ENCODE measurements around the gene TNFRSF8. TPM values are rescaled to one million over a fixed set of nuclear protein-coding genes. Genes with fewer than 3 reads are reported as not detected.

The TNFRSF8 gene
- total and polyA plus RNA-seq, 7 donors: 0.25 to 0.86 (median 0.49) TPM

DNA sequence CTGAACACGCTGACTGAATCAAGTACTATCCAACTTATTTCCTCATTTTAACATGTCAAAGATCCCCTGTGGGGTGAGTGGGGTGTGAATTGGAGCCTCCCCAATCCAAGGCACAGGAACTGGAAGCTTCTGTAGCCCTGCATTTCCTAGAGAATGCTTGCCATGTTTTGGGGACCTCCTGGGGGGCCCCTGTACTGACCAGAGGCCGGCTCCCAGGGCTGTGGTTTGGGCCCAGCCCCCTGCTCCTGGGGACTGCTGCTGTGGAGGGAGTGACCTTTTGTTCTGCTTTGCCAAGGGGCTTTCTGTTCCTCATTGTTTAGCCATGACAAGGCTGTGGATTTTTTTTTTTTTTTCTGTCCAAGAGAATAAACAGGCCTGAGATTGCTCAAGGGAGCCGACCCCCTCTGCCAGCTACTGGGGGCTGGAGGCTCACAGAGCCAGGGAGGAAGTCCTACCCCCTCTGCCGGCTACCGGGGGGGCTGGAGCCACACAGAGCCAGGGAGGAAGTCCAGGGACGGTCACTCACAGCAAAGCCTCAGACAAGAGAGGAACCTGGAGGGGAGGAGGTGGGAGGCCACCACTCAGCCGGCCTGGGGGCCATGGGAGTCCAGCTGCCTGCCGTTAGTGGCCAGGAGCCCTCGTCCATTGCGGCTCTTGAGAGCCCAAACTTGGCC lies 121.0 kb downstream of the TNFRSF8 start:
- DNase-seq: peak; percentile 88 to 93
- no peaks in the 10 kb centered on the region for H3K27me3 ChIP-seq (ENCODE audit: insufficient read depth in 3 of 3, low read length in 2 of 3)
- TF ChIP-seq, protein P1, sequence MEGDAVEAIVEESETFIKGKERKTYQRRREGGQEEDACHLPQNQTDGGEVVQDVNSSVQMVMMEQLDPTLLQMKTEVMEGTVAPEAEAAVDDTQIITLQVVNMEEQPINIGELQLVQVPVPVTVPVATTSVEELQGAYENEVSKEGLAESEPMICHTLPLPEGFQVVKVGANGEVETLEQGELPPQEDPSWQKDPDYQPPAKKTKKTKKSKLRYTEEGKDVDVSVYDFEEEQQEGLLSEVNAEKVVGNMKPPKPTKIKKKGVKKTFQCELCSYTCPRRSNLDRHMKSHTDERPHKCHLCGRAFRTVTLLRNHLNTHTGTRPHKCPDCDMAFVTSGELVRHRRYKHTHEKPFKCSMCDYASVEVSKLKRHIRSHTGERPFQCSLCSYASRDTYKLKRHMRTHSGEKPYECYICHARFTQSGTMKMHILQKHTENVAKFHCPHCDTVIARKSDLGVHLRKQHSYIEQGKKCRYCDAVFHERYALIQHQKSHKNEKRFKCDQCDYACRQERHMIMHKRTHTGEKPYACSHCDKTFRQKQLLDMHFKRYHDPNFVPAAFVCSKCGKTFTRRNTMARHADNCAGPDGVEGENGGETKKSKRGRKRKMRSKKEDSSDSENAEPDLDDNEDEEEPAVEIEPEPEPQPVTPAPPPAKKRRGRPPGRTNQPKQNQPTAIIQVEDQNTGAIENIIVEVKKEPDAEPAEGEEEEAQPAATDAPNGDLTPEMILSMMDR (IDR thresholded peaks at IDR 0.05): peak; percentile 11
- ATAC-seq: peak; percentile 44 to 84 (median 70)
- H3K27ac ChIP-seq: peak overlapping the region; percentile 65
- H3K4me3 ChIP-seq: peak overlapping the region; percentile 33
- peaks cover 19% of the 10 kb centered on the region for H3K4me1 ChIP-seq
- no peaks in the 10 kb centered on the region for H3K36me3 ChIP-seq (ENCODE audit: insufficient read depth in 1 of 2, low read depth in 1 of 2)
- WGBS, 3 donors: 21 to 51% (median 26%) methylated on average over 10 of the region's 10 CpGs
- no peaks in the 10 kb centered on the region for H3K9me3 ChIP-seq
- intact Hi-C loops (cut with DNase I): no loop called here

DNA sequence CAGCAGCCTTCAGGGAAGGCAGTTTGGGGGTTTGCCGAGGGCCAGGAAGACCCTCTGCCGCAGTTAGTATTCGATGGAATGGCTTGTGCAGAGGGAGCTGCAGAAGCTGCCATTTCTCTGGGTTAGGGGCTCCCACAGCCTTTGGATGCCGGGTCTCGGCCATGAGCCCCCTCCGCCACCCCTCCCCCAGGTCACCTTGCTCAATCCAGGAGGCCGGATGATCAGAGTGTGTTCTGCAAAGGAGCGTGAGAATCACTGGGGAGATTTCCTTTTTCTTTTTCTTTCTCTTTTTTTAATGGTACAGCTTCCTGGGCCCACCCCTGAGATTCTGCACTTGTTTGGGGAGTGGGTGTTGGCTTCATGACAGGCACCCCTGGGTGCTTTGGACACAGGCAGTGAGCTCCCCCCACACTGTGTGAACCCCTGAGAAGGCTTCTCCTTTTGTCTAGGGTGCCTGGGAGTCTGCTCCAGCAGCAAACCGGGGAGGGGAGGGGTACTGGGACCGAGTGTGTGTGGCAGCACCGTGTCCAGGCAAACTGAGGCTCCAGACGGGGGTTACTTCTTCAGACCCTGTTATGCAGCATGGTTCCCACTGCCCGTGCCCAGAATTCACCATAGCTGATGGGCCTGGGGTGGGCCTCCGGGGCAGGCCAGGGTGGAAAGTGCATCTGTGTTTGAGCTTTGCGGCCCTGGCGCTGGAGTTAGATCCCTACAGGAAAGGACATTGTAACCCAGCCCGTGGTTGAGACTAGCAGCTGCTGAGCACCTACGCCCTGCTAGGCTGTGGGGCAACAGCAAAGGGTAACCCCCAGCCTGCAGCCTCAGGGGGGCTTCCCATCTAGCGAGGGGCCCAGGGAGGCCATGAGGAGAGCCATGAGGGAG lies 122.2 kb downstream of the TNFRSF8 start:
- H3K36me3 ChIP-seq (ENCODE audit: insufficient read depth in 1 of 2, low read depth in 1 of 2): no peaks in the 10 kb centered on the region
- H3K9me3 ChIP-seq: no peaks in the 10 kb centered on the region
- DNase-seq: no peak
- H3K27me3 ChIP-seq (ENCODE audit: insufficient read depth in 3 of 3, low read length in 2 of 3): no peaks in the 10 kb centered on the region
- peak overlapping the region; percentile 65 for H3K27ac ChIP-seq
- intact Hi-C loops (cut with DNase I): loop anchor here in 1 of 2 donors (5.0 kb wide), 1 partner anchor 43 kb away; no protein-coding TSS in a partner anchor
- 41 to 51% (median 45%) methylated on average over 18 to 19 of the region's 19 CpGs for WGBS, 3 donors
- peak in 2 of 4 donors; percentile 18 to 44 for ATAC-seq
- TF ChIP-seq, protein P1 (IDR thresholded peaks at IDR 0.05): no peak
- H3K4me3 ChIP-seq: peak overlapping the region; percentile 33
- peaks cover 12% of the 10 kb centered on the region for H3K4me1 ChIP-seq

DNA sequence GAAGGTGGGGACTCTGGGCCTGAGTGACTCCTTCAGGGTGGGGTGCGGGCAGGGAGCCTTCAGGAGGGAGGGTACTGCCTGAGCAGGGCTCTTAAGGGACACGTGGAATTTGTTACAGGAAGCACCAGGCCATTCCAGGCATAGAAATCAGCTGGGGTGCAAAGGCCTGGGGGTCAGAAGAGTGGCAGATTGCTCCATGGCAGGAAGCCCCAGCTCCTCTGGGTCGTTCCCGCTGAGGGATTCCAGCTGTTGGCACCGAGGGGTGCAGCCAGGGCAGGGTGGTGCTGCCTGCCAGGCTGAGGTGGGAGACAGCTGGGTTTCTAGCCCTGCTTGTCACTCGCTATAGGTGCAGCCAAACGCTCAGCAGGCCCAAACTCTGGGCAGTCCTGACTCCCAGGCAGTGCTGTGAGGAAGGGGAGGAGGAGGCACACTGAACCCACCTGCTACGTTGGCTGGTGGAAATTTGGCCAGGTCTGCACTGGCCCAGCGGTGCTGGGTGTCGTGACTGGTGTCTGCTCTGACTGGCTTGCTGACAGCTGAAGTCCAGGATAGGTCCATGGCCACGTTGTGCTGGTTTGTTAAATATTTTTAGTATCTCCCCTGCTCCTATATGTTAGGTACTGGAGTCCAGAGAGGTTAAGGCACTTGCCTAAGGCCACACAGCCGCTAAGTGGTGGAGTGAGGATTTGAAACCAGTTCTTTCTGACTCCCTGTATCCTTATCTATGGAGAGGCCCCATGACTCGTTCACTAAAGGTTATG lies 123.0 kb downstream of the TNFRSF8 start:
- DNase-seq: no peak
- WGBS, 3 donors: 32 to 44% (median 35%) methylated on average over 13 of the region's 13 CpGs
- Histone ChIP-seq H3K9me3 (no peaks in the 10 kb centered on the region), H3K27me3 (ENCODE audit: insufficient read depth in 3 of 3, low read length in 2 of 3) (no peaks in the 10 kb centered on the region), H3K4me3 (no peak overlapping the region), H3K27ac (peak overlapping the region; percentile 65), H3K36me3 (ENCODE audit: insufficient read depth in 1 of 2, low read depth in 1 of 2) (peaks cover 0 to 6% of the 10 kb centered on the region in 2 donors), H3K4me1 (peaks cover 7% of the 10 kb centered on the region)
- TF ChIP-seq, protein P1 (IDR thresholded peaks at IDR 0.05): no peak
- ATAC-seq: peak in 1 of 4 donors; percentile 21
- intact Hi-C loops (cut with DNase I): loop anchor here in 1 of 2 donors (5.0 kb wide), 1 partner anchor 44 kb away; no protein-coding TSS in a partner anchor

DNA sequence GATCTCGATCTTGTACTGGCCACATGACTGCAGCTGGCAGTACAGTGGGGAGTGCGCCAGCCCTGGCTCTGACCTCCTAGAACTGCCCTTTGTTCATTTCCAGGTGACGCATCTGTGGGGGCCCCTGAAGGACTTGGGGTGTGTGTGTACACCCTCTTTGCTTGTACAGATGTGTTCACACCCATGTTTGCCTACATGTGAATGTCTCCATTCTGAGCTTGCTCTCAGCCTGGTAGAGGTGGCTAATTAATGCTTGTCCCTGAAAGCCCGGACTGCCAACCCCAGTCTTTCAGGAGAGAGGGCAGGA lies 123.5 kb downstream of the TNFRSF8 start:
- no peaks in the 10 kb centered on the region for H3K27me3 ChIP-seq (ENCODE audit: insufficient read depth in 3 of 3, low read length in 2 of 3)
- H3K9me3 ChIP-seq: no peaks in the 10 kb centered on the region
- intact Hi-C loops (cut with DNase I): loop anchor here in 1 of 2 donors (5.0 kb wide), 1 partner anchor 44 kb away; no protein-coding TSS in a partner anchor
- ATAC-seq (no peak), DNase-seq (no peak)
- no peak overlapping the region for H3K4me3 ChIP-seq
- peaks cover 0 to 7% of the 10 kb centered on the region in 2 donors for H3K36me3 ChIP-seq (ENCODE audit: insufficient read depth in 1 of 2, low read depth in 1 of 2)
- WGBS, 3 donors: 64 to 70% (median 67%) methylated on average over 4 of the region's 4 CpGs
- no peak overlapping the region for H3K27ac ChIP-seq
- TF ChIP-seq, protein P1 (IDR thresholded peaks at IDR 0.05): no peak
- peaks cover 7% of the 10 kb centered on the region for H3K4me1 ChIP-seq
